Measurements from ENCODE around the gene HSPB3. TPM values are rescaled to one million over a fixed set of nuclear protein-coding genes. Genes with fewer than 3 reads are reported as not detected.

Gene HSPB3
- total and polyA plus RNA-seq, 2 donors from 2014 or later: not detected

GRCh38 chr5:54470677-54471076, 15.2 kb downstream of the HSPB3 start:
- intact Hi-C loops (cut with DNase I): no loop called here
- no peaks in the 10 kb centered on the region for H3K27me3 ChIP-seq (ENCODE audit: control insufficient read depth, insufficient read depth, low read length)
- H3K36me3 ChIP-seq (ENCODE audit: control insufficient read depth in 2 of 3, insufficient read depth in 3 of 3, low read length in 3 of 3): no peaks in the 10 kb centered on the region
- peaks cover 0 to 2% (median 0%) of the 10 kb centered on the region in 3 donors for H3K4me1 ChIP-seq (ENCODE audit: control insufficient read depth in 2 of 3, insufficient read depth in 2 of 3, low read depth in 1 of 3, low read length in 3 of 3)
- FAIRE-seq (no peak), DNase-seq (no peak)
- TF ChIP-seq CTCF (IDR thresholded peaks at IDR 0.05; ENCODE audit: borderline replicate concordance, extremely low read depth, insufficient read depth): no peak
- H3K27ac ChIP-seq (ENCODE audit: low read depth in 2 of 2, low read length in 2 of 2): no peak overlapping the region
- no peak overlapping the region for H3K9ac ChIP-seq (ENCODE audit: low read length in 3 of 3)
- no peaks in the 10 kb centered on the region for H3K9me3 ChIP-seq (ENCODE audit: control insufficient read depth in 2 of 3, insufficient read depth in 1 of 3, low read length in 3 of 3)
- H3K4me3 ChIP-seq (ENCODE audit: low read length in 3 of 3): no peak overlapping the region

- no peaks in the 10 kb centered on the region for H3K27me3 ChIP-seq (ENCODE audit: control insufficient read depth, insufficient read depth, low read length)
- H3K9me3 ChIP-seq (ENCODE audit: control insufficient read depth in 2 of 3, insufficient read depth in 1 of 3, low read length in 3 of 3): no peaks in the 10 kb centered on the region
- H3K9ac ChIP-seq (ENCODE audit: low read length in 3 of 3): no peak overlapping the region
- intact Hi-C loops (cut with DNase I): no loop called here
- H3K4me3 ChIP-seq (ENCODE audit: low read length in 3 of 3): no peak overlapping the region
- TF ChIP-seq CTCF (IDR thresholded peaks at IDR 0.05; ENCODE audit: borderline replicate concordance, extremely low read depth, insufficient read depth): no peak
- H3K36me3 ChIP-seq (ENCODE audit: control insufficient read depth in 2 of 3, insufficient read depth in 3 of 3, low read length in 3 of 3): no peaks in the 10 kb centered on the region
- no peak overlapping the region for H3K27ac ChIP-seq (ENCODE audit: low read depth in 2 of 2, low read length in 2 of 2)
- DNase-seq (no peak), FAIRE-seq (no peak)
- peaks cover 0 to 2% (median 0%) of the 10 kb centered on the region in 3 donors for H3K4me1 ChIP-seq (ENCODE audit: control insufficient read depth in 2 of 3, insufficient read depth in 2 of 3, low read depth in 1 of 3, low read length in 3 of 3)
Measured at GRCh38 chr5:54471398-54471797, 15.9 kb downstream of the HSPB3 start.

GRCh38 chr5:54476682-54477081, 21.2 kb downstream of the HSPB3 start:
- Histone ChIP-seq H3K4me1 (ENCODE audit: control insufficient read depth in 2 of 3, insufficient read depth in 2 of 3, low read depth in 1 of 3, low read length in 3 of 3) (no peaks in the 10 kb centered on the region), H3K9me3 (ENCODE audit: control insufficient read depth in 2 of 3, insufficient read depth in 1 of 3, low read length in 3 of 3) (no peaks in the 10 kb centered on the region), H3K36me3 (ENCODE audit: control insufficient read depth in 2 of 3, insufficient read depth in 3 of 3, low read length in 3 of 3) (no peaks in the 10 kb centered on the region), H3K9ac (ENCODE audit: low read length in 3 of 3) (no peak overlapping the region), H3K27me3 (ENCODE audit: control insufficient read depth, insufficient read depth, low read length) (no peaks in the 10 kb centered on the region), H3K4me3 (ENCODE audit: low read length in 3 of 3) (no peak overlapping the region), H3K27ac (ENCODE audit: low read depth in 2 of 2, low read length in 2 of 2) (no peak overlapping the region)
- no peak for FAIRE-seq
- DNase-seq: no peak
- intact Hi-C loops (cut with DNase I): no loop called here
- TF ChIP-seq CTCF (IDR thresholded peaks at IDR 0.05; ENCODE audit: borderline replicate concordance, extremely low read depth, insufficient read depth): no peak

GRCh38 chr5:54477941-54478478, 22.5 kb downstream of the HSPB3 start:
- FAIRE-seq (no peak), DNase-seq (no peak)
- no peak overlapping the region for H3K9ac ChIP-seq (ENCODE audit: low read length in 3 of 3)
- no peaks in the 10 kb centered on the region for H3K27me3 ChIP-seq (ENCODE audit: control insufficient read depth, insufficient read depth, low read length)
- no peaks in the 10 kb centered on the region for H3K9me3 ChIP-seq (ENCODE audit: control insufficient read depth in 2 of 3, insufficient read depth in 1 of 3, low read length in 3 of 3)
- no peaks in the 10 kb centered on the region for H3K4me1 ChIP-seq (ENCODE audit: control insufficient read depth in 2 of 3, insufficient read depth in 2 of 3, low read depth in 1 of 3, low read length in 3 of 3)
- TF ChIP-seq CTCF (IDR thresholded peaks at IDR 0.05; ENCODE audit: borderline replicate concordance, extremely low read depth, insufficient read depth): no peak
- no peak overlapping the region for H3K4me3 ChIP-seq (ENCODE audit: low read length in 3 of 3)
- intact Hi-C loops (cut with DNase I): no loop called here
- H3K36me3 ChIP-seq (ENCODE audit: control insufficient read depth in 2 of 3, insufficient read depth in 3 of 3, low read length in 3 of 3): no peaks in the 10 kb centered on the region
- no peak overlapping the region for H3K27ac ChIP-seq (ENCODE audit: low read depth in 2 of 2, low read length in 2 of 2)

All from kidney (tissue), 14 donors.